ENCODE measurements around the gene CDH6. TPM values are rescaled to one million over a fixed set of nuclear protein-coding genes. Genes with fewer than 3 reads are reported as not detected.

CDH6 gene
- total and polyA plus RNA-seq, 2 donors (not counting 3 experiments of a cell fraction or from before 2014, with no cell fraction given), result 0.06 TPM; not detected in 1

DNA sequence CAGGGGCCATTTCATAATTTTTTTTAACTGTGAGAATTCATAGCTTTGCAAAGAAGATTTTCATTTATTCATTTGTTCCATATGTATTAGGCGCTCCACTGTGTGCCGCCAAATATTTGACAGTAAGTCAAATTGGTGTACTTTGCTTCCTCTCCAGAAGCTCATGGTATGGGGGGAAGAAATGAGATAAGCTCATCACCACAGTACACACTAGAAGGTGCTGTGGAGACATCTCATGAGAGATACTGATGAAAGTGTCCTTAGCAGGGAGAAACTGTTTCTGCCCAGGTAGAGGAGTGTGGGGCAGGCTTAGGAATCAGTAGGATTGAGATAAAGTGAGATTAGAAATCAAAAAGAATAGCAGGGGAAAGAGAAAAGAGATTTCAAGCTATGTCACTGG is 136.2 kb downstream of the CDH6 start:
- H2AFZ ChIP-seq (ENCODE audit: low read depth, low read length), result no peak overlapping the region
- TF ChIP-seq GATA2 (IDR thresholded peaks at IDR 0.05; ENCODE audit: insufficient read depth, insufficient read length, low read depth, low read length) (no peak), EZH2 (IDR thresholded peaks at IDR 0.05; ENCODE audit: borderline replicate concordance, low read depth, low read length, severe bottlenecking) (no peak), FOS (IDR thresholded peaks at IDR 0.05; ENCODE audit: borderline replicate concordance, insufficient read depth, low read length) (no peak), POLR2AphosphoS5 (IDR thresholded peaks at IDR 0.05; ENCODE audit: insufficient read depth, low read depth, low read length) (no peak), JUN (IDR thresholded peaks at IDR 0.05; ENCODE audit: borderline replicate concordance, insufficient read depth, insufficient read length, low read depth) (no peak), MYC (IDR thresholded peaks at IDR 0.05; ENCODE audit: low read depth, low read length) (no peak), POLR2A (IDR thresholded peaks at IDR 0.05; ENCODE audit: low read depth, low read length) (no peak)
- TF ChIP-seq, protein P1, sequence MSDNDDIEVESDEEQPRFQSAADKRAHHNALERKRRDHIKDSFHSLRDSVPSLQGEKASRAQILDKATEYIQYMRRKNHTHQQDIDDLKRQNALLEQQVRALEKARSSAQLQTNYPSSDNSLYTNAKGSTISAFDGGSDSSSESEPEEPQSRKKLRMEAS (IDR thresholded peaks at IDR 0.05; ENCODE audit: insufficient read depth, insufficient read length), result no peak
- TF ChIP-seq, protein P2, sequence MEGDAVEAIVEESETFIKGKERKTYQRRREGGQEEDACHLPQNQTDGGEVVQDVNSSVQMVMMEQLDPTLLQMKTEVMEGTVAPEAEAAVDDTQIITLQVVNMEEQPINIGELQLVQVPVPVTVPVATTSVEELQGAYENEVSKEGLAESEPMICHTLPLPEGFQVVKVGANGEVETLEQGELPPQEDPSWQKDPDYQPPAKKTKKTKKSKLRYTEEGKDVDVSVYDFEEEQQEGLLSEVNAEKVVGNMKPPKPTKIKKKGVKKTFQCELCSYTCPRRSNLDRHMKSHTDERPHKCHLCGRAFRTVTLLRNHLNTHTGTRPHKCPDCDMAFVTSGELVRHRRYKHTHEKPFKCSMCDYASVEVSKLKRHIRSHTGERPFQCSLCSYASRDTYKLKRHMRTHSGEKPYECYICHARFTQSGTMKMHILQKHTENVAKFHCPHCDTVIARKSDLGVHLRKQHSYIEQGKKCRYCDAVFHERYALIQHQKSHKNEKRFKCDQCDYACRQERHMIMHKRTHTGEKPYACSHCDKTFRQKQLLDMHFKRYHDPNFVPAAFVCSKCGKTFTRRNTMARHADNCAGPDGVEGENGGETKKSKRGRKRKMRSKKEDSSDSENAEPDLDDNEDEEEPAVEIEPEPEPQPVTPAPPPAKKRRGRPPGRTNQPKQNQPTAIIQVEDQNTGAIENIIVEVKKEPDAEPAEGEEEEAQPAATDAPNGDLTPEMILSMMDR (IDR thresholded peaks at IDR 0.05; ENCODE audit: extremely low read depth in 1 of 2, insufficient read depth in 1 of 2, low read depth in 1 of 2, low read length in 2 of 2), result no peak
- no peaks in the 10 kb centered on the region for H4K20me1 ChIP-seq (replicated peaks; ENCODE audit: control insufficient read depth, extremely low read depth, insufficient read depth, low read length)
- H3K27ac ChIP-seq (ENCODE audit: insufficient read depth, low read depth, low read length), result no peak overlapping the region
- no peaks in the 10 kb centered on the region for H3K9me1 ChIP-seq (replicated peaks; ENCODE audit: control insufficient read depth, extremely low read depth, insufficient read depth, low read length)
- dilution Hi-C loops (cut with MboI; ENCODE audit: extremely low pct_ligation_motif_present, low sequenced_read_pairs) (no loop called here), intact Hi-C loops (cut with micrococcal nuclease) (no loop called here)
- no peaks in the 10 kb centered on the region for H3K36me3 ChIP-seq (ENCODE audit: control insufficient read depth in 2 of 2, extremely low read depth in 1 of 2, insufficient read depth in 2 of 2, low read length in 2 of 2)
- H3K27me3 ChIP-seq (ENCODE audit: control insufficient read depth in 2 of 2, insufficient read depth in 2 of 2, low read length in 2 of 2), result no peaks in the 10 kb centered on the region
- CTCF ChIA-PET, result interaction anchor here (1.1 kb wide), 1 partner anchor 15 kb away, joined by 3 read pairs; no protein-coding TSS in a partner anchor
- no peak for FAIRE-seq
- no peaks in the 10 kb centered on the region for H3K79me2 ChIP-seq (ENCODE audit: control insufficient read depth, insufficient read depth, low read length)
- H3K4me2 ChIP-seq (ENCODE audit: insufficient read depth, low read length), result no peak overlapping the region
- H3K4me3 ChIP-seq (replicated peaks in 1 of 3; ENCODE audit: insufficient read depth in 1 of 3, low read depth in 1 of 3, low read length in 3 of 3), result no peak overlapping the region
- H3K4me1 ChIP-seq (ENCODE audit: control insufficient read depth, extremely low read depth, insufficient read depth, low read length), result no peaks in the 10 kb centered on the region
- DNase-seq (ENCODE audit: low read depth, low spot score), result no peak
- no peaks in the 10 kb centered on the region for H3K9me3 ChIP-seq (replicated peaks; ENCODE audit: control insufficient read depth, insufficient read depth, low read length)
- no peak overlapping the region for H3K9ac ChIP-seq (replicated peaks; ENCODE audit: extremely low read depth, insufficient read depth, low read length)
- BruUV-seq (replicated peaks), result no TSS peak
- POLR2A ChIA-PET, result no interaction called here
